Measurements from ENCODE around the gene PSME4. TPM values are rescaled to one million over a fixed set of nuclear protein-coding genes. Genes with fewer than 3 reads are reported as not detected.

Gene PSME4, protein sequence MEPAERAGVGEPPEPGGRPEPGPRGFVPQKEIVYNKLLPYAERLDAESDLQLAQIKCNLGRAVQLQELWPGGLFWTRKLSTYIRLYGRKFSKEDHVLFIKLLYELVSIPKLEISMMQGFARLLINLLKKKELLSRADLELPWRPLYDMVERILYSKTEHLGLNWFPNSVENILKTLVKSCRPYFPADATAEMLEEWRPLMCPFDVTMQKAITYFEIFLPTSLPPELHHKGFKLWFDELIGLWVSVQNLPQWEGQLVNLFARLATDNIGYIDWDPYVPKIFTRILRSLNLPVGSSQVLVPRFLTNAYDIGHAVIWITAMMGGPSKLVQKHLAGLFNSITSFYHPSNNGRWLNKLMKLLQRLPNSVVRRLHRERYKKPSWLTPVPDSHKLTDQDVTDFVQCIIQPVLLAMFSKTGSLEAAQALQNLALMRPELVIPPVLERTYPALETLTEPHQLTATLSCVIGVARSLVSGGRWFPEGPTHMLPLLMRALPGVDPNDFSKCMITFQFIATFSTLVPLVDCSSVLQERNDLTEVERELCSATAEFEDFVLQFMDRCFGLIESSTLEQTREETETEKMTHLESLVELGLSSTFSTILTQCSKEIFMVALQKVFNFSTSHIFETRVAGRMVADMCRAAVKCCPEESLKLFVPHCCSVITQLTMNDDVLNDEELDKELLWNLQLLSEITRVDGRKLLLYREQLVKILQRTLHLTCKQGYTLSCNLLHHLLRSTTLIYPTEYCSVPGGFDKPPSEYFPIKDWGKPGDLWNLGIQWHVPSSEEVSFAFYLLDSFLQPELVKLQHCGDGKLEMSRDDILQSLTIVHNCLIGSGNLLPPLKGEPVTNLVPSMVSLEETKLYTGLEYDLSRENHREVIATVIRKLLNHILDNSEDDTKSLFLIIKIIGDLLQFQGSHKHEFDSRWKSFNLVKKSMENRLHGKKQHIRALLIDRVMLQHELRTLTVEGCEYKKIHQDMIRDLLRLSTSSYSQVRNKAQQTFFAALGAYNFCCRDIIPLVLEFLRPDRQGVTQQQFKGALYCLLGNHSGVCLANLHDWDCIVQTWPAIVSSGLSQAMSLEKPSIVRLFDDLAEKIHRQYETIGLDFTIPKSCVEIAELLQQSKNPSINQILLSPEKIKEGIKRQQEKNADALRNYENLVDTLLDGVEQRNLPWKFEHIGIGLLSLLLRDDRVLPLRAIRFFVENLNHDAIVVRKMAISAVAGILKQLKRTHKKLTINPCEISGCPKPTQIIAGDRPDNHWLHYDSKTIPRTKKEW (N-terminal part only)
- 10 to 100 TPM; 35.2 to 50.7 TPM for total RNA-seq
- long read RNA-seq, partial matches to known transcripts, result 6 of 14 reads
- long read RNA-seq, other reads (novel, unspliced or antisense), result 8 of 14 reads

DNA sequence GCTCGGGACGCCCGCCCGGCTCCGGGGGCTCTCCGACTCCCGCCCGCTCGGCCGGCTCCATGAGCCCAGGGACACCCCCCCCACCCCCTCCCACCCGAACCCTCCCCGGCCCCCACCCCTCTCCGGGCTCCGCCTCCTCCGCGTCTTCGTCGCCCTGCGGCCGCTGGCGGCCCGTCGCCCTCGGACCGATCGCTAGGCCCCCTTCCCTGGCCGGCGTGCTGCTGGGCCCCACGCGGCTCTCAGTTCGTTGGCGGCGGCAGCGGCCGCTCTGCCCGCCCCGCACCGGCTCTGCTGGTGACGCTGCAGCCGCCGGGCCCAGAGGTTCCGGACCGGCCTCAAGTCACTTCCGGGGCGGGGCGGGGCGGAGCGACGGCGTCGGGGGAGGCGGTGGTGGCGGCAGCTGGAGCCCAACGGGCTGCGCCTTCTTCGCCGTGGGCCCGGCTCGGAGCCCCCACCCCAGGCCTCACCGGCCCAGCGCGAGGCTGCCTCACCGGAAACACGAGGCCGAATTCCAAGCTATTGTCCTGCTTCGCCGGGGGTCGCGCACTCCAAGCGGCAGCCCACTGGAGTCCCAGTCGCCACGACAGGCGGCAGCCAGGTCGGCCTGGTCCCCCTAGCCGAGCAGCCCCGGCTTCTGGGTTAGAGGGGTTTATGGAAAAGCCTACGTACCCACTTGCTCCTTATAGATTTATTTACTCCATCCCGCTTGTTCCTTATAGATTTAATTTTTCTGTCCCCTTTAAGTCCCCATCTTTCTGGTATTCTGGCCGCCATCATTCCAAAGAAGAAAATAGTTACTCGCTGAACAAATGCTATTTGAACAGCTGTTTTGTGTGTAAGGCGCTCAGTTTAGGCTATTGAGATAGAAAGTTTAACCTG lies at the start of gene PSME4:
PSME4 (minus strand) TSS at position 270 of the 879 bp plus-strand sequence; CDS start at position 61, 209 bp downstream.
- ATAC-seq (peak; percentile 94), DNase-seq (peak; percentile 93 to 96)
- intact Hi-C loops (cut with DNase I, micrococcal nuclease), result no loop called here

GRCh38 chr2:54015798-54016699 lies 45.3 kb upstream of the PSME4 start:
- ATAC-seq (peak; percentile 45), DNase-seq (no peak)
- intact Hi-C loops (cut with DNase I, micrococcal nuclease), result no loop called here

DNA sequence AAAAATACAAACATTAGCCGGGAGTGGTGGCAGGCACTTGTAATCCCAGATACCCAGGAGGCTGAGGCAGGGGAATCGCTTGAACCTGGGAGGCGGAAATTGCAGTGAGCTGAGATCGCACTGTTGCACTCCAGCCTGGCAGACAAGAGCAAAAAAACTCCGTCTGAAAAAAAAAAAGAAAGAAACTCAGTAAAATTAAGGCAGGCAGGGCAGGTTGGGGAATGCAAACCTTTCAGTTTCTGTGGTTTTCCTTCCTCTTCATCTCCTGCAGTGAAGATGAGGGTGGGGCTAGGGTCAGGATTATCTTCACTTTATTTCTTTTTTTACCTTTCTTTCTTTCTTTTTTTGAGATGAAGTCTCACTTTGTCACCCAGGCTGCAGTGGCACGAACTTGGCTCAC lies 43.2 kb upstream of the PSME4 start:
- no peak for DNase-seq
- ATAC-seq, result no peak
- intact Hi-C loops (cut with DNase I, micrococcal nuclease), result no loop called here

DNA sequence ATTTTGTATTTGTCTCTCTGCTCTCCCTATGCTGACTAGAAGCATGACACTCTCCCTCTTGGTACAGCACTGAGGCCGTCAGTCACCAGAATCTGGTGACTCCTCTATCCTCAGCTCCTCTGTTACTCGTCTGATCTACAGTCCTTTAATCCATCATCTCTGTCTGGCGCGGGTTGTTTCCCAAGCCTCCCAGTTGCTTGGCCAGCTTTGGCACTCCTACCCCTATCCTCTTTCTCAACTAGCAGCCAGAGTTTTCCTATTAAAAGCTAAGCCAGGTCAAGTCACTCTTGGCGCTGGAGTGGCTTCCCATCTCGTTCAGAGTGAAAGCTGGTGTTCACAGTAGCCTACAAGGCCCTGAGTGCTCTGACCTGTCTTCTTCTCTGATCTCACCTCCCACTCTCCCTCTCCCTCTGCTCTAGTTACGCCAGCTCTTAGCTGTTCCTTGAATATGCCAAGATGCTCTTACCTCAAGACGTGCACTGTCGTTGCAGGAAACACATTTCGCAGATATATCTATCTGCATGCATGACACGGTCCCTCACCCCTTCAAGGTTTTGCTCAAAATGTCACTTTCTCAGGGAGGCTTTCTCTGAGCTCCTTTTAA lies 41.8 kb upstream of the PSME4 start:
- ATAC-seq (no peak), DNase-seq (no peak)
- intact Hi-C loops (cut with DNase I, micrococcal nuclease), result no loop called here

DNA sequence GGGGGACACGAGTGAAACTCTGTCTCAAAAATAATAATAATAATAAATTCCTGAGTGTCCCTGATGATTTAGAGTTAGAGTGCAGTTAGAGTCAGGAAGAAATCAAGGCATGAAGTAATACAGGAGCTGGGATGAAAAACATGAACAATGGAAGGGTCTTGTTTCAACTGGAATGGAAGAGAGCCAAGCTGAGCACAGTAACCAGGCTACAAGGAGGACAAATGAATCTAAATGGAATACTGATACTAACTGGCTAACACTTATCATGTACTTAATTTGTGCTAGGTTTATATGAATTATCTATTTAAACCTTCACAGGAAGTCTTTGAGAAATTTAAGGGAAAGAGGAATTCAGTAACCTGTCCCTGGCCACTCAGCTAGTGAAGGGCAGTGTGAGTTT lies 38.8 kb upstream of the PSME4 start:
- ATAC-seq (no peak), DNase-seq (no peak)
- intact Hi-C loops (cut with DNase I, micrococcal nuclease), result no loop called here

DNA sequence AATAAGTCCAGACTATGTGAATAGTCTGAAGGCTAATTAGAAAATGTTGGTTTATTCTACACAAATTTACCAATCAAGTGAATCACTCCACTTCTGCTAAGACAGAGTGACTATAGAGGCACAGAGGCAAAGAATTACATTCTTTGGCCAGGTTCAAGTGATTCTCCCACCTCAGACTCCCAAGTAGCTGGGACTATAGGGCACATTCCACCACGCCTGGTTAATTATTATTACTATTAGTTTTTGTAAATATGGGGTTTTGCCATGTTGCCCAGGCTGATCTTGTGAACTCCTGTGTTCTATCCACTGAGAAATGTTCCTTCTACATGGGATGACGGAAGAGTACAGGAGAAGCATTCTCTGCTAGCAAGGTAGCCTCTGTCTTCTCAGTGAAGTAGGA lies 37.6 kb upstream of the PSME4 start:
- DNase-seq (no peak), ATAC-seq (no peak)
- intact Hi-C loops (cut with DNase I, micrococcal nuclease), result no loop called here

DNA sequence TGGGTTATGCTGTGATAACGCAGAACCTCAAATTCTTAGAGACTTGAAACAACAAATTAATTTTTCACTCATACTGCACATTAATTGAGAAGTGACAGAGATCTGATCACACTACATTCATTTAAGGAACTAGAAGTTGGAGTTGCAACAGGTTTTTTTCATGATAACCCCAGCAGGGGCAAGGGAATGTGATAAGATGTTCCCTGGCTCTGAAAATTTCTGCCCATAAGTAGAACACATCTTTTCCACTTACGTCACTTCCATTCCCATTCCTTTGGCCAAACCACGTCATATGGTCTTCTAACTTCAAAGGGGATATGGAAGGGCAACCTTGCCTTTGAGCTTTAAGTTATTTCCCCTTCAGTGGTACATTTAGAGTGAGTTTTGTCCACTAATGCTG lies 29.7 kb upstream of the PSME4 start:
- intact Hi-C loops (cut with DNase I, micrococcal nuclease), result no loop called here
- DNase-seq (no peak), ATAC-seq (no peak)

GRCh38 chr2:54000122-54000521 lies 29.3 kb upstream of the PSME4 start:
- ATAC-seq, result no peak
- intact Hi-C loops (cut with DNase I, micrococcal nuclease), result no loop called here
- DNase-seq, result no peak

DNA sequence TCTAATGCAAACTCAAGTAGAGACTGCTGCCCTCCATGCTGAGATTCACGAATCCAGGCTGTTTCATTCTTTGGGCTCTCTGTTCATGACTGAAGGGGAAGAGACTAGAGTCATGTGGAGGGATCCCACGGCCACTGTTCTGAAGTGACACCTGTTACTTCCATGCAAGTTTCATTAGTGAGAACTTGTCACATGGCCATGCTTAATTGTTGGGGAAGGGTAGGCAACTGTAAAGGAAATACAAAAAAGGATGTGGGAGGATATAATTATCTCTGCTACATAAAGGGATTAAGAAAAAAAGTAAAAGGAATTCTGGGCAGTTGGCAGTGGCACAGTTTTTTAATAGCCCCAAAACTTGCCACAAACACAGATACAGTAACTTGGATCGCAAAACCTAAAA lies 28.0 kb upstream of the PSME4 start:
- DNase-seq (no peak), ATAC-seq (no peak)
- intact Hi-C loops (cut with DNase I, micrococcal nuclease), result no loop called here

- DNase-seq, result no peak
- ATAC-seq, result no peak
These were observed 24.3 kb upstream of the PSME4 start for GRCh38 chr2:53994818-53995808.

DNA sequence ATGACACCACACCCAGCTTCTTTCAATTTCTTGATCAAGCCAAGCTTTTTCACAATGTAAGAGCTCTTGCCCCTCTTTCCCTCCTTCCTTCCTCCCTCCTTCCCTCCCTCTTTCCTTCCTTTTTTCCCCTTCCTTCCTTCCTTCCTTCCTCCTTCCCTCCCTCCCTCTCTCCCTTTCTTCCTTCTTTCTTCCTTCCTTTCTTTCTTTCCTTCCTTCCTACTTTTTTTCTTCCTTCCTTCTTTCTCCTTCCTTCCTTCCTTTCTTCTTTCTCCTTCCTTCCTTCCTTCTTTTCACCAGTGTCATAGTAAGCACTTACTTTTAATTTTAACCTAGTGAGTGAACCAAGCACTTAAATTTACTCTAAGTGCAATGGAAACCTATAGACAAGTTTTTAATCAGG lies 21.2 kb upstream of the PSME4 start:
- ATAC-seq (no peak), DNase-seq (no peak)
- intact Hi-C loops (cut with DNase I, micrococcal nuclease), result no loop called here

More at GRCh38 chr2:53994818-53995808, 24.3 kb upstream of the PSME4 start:
- intact Hi-C loops (cut with DNase I, micrococcal nuclease), result no loop called here

GRCh38 chr2:53989210-53989862 lies 18.5 kb upstream of the PSME4 start:
- no peak for ATAC-seq
- no peak for DNase-seq
- intact Hi-C loops (cut with DNase I, micrococcal nuclease), result no loop called here

GRCh38 chr2:53987336-53987921 lies 16.6 kb upstream of the PSME4 start:
- intact Hi-C loops (cut with DNase I, micrococcal nuclease), result no loop called here
- DNase-seq, result no peak
- peak; percentile 81 for ATAC-seq

DNA sequence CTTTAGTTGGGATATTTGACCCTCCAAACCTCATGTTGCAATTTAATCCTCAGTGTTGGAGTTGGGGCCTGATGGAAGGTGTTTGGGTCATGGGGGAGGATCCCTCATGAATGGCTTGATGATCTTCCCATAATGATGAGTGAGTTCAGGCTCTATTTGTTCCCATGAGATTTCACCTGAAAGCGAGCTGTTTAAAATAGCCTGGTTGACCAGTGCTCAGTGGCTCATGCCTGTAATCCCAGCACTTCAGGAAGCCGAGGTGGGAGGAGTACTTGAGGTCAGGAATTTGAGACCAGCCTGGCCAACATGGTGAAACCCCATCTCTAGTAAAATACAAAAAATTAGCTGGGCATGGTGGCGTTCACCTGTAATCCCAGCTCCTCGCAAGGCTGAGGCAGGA lies 14.9 kb upstream of the PSME4 start:
- DNase-seq (no peak), ATAC-seq (no peak)
- intact Hi-C loops (cut with DNase I, micrococcal nuclease), result no loop called here
